GM18909 (cell line): ENCODE results near the gene FCHSD2.
A peak's percentile ranks its signal among the peaks of the same experiment; 100 is the strongest.
"Not testable (repeated sequence)": the region's sequence is repeated elsewhere in the genome, so short reads cannot be mapped to it uniquely, and the experiment has no call there.

ENCODE experiments used
- ATAC-seq: cut with Tn5 transposase; IDR thresholded peaks from one replicate; pipeline ENCODE4 v1.9.1; 2021; ENCODE audit warnings: mild to moderate bottlenecking; ENCODE audit not compliant: unreplicated experiment, poor library complexity

Gene FCHSD2

GRCh38 chr11:73074319-73074718 is 67.8 kb downstream of the FCHSD2 start:
- no peak for ATAC-seq

GRCh38 chr11:73072935-73073481 is 69.1 kb downstream of the FCHSD2 start:
- ATAC-seq, result peak; percentile 63

- no peak for ATAC-seq
These were observed 71.5 kb downstream of the FCHSD2 start for GRCh38 chr11:73070653-73071052.

- not testable (repeated sequence) for ATAC-seq
These were observed 80.2 kb downstream of the FCHSD2 start for GRCh38 chr11:73061857-73062424.

- ATAC-seq, result not testable (repeated sequence)
These were observed 80.7 kb downstream of the FCHSD2 start for GRCh38 chr11:73061434-73061833.

GRCh38 chr11:73059915-73060314 is 82.2 kb downstream of the FCHSD2 start:
- no peak for ATAC-seq

GRCh38 chr11:73058989-73059674 is 83.0 kb downstream of the FCHSD2 start:
- no peak for ATAC-seq

- no peak for ATAC-seq
These were observed 86.3 kb downstream of the FCHSD2 start for GRCh38 chr11:73055655-73056354.

GRCh38 chr11:73055002-73055401 is 87.1 kb downstream of the FCHSD2 start:
- no peak for ATAC-seq

GRCh38 chr11:73053964-73054363 is 88.2 kb downstream of the FCHSD2 start:
- no peak for ATAC-seq

GRCh38 chr11:73048446-73048845 is 93.7 kb downstream of the FCHSD2 start:
- no peak for ATAC-seq

- ATAC-seq, result peak; percentile 82
These were observed 94.2 kb downstream of the FCHSD2 start for GRCh38 chr11:73047773-73048371.

GRCh38 chr11:73040046-73040445 is 102.1 kb downstream of the FCHSD2 start:
- ATAC-seq, result no peak

- ATAC-seq, result no peak
These were observed 107.3 kb downstream of the FCHSD2 start for GRCh38 chr11:73034777-73035176.

GRCh38 chr11:73034331-73034730 is 107.8 kb downstream of the FCHSD2 start:
- no peak for ATAC-seq

GRCh38 chr11:73030130-73030529 is 112.0 kb downstream of the FCHSD2 start:
- ATAC-seq, result no peak

- no peak for ATAC-seq
These were observed 112.7 kb downstream of the FCHSD2 start for GRCh38 chr11:73029403-73029802.

- no peak for ATAC-seq
These were observed 113.5 kb downstream of the FCHSD2 start for GRCh38 chr11:73028611-73029010.

- ATAC-seq, result not testable (repeated sequence)
These were observed 114.3 kb downstream of the FCHSD2 start for GRCh38 chr11:73027840-73028239.

GRCh38 chr11:73024639-73025038 is 117.5 kb downstream of the FCHSD2 start:
- ATAC-seq, result no peak

- ATAC-seq, result no peak
These were observed 122.1 kb downstream of the FCHSD2 start for GRCh38 chr11:73019996-73020395.
